SK-N-SH treated with all-trans-retinoic acid at 6 μM for 48 hours (cell line): Measurements from ENCODE around the gene CORO6.

ENCODE experiments used
- ATAC-seq: fragments of 200-7000 bp; cut with Tn5 transposase; 3 replicates; pipeline ENCODE4 v1.9.1; 2020; ENCODE audit warnings: mild to moderate bottlenecking, moderate library complexity
- BACH2 ChIP-seq: fragments of 250-450 bp; sonication (Bioruptor Pico); IDR thresholded peaks from 2 replicates; pipeline ENCODE4 v1.9.0; 2021; ENCODE audit warnings: mild to moderate bottlenecking, borderline replicate concordance
- CSDC2 ChIP-seq: fragments of 250-450 bp; sonication (Bioruptor Pico); IDR thresholded peaks from 2 replicates; pipeline ENCODE4 v1.5.0; 2020; ENCODE audit warnings: mild to moderate bottlenecking, moderate library complexity
- GLIS3 ChIP-seq: fragments of 250-450 bp; sonication (Bioruptor Pico); IDR thresholded peaks from 2 replicates; pipeline ENCODE4 v1.5.0; 2020; ENCODE audit warnings: mild to moderate bottlenecking, moderate library complexity
- ISL1 ChIP-seq: fragments of 250-450 bp; sonication (Bioruptor Pico); IDR thresholded peaks from 2 replicates; pipeline ENCODE4 v2.1.2; 2022; ENCODE audit warnings: mild to moderate bottlenecking, moderate library complexity
- PPARA ChIP-seq: fragments of 250-450 bp; sonication (Bioruptor Pico); IDR thresholded peaks from 2 replicates; pipeline ENCODE4 v1.5.0; 2020; ENCODE audit warnings: mild to moderate bottlenecking, borderline replicate concordance
- RARB ChIP-seq: fragments of 250-450 bp; sonication (Bioruptor Pico); IDR thresholded peaks from 2 replicates; pipeline ENCODE4 v1.8.0; 2021; ENCODE audit warnings: mild to moderate bottlenecking, moderate library complexity
- SNAI2 ChIP-seq: fragments of 250-450 bp; sonication (Bioruptor Pico); IDR thresholded peaks from 2 replicates; pipeline ENCODE4 v1.5.0; 2020; ENCODE audit warnings: mild to moderate bottlenecking, moderate library complexity
- TCF4 ChIP-seq: fragments of 250-450 bp; sonication (Bioruptor Pico); IDR thresholded peaks from 2 replicates; pipeline ENCODE4 v1.8.0; 2021; ENCODE audit warnings: mild to moderate bottlenecking, moderate library complexity, borderline replicate concordance
- TOX ChIP-seq: fragments of 250-450 bp; sonication (Bioruptor Pico); IDR thresholded peaks from 2 replicates; pipeline ENCODE4 v1.8.0; 2021; ENCODE audit warnings: mild to moderate bottlenecking, moderate library complexity, borderline replicate concordance
- ZC3H10 ChIP-seq: fragments of 250-450 bp; sonication (Bioruptor Pico); IDR thresholded peaks from 2 replicates; pipeline ENCODE4 v1.5.1; 2021; ENCODE audit warnings: mild to moderate bottlenecking, moderate library complexity
- ZFP3 ChIP-seq: fragments of 250-450 bp; sonication (Bioruptor Pico); IDR thresholded peaks from 2 replicates; pipeline ENCODE4 v1.5.0; 2020; ENCODE audit warnings: mild to moderate bottlenecking, moderate library complexity
- ZNF565 ChIP-seq: fragments of 450-650 bp; formaldehyde crosslinking; conservative IDR thresholded peaks from 2 replicates; pipeline ENCODE4 v1.5.0; 2020; ENCODE audit warnings: low read depth, mild to moderate bottlenecking, moderate library complexity
- ZNF70 ChIP-seq: fragments of 450-650 bp; formaldehyde crosslinking; IDR thresholded peaks from 2 replicates; pipeline ENCODE4 v1.5.0; 2020; ENCODE audit warnings: mild to moderate bottlenecking, moderate library complexity
- TF ChIP-seq, protein P1 (sequence below): fragments of 250-450 bp; sonication (Bioruptor Pico); IDR thresholded peaks from 2 replicates; pipeline ENCODE4 v1.5.1; 2021; ENCODE audit warnings: mild to moderate bottlenecking, moderate library complexity
- TF ChIP-seq, protein P2 (sequence below): fragments of 250-450 bp; sonication (Bioruptor Pico); IDR thresholded peaks from 2 replicates; pipeline ENCODE4 v1.8.0; 2020; ENCODE audit warnings: mild to moderate bottlenecking, moderate library complexity, borderline replicate concordance
- TF ChIP-seq, protein P3 (sequence below): fragments of 250-450 bp; sonication (Bioruptor Pico); IDR thresholded peaks from 2 replicates; pipeline ENCODE4 v1.5.0; 2020; ENCODE audit warnings: mild to moderate bottlenecking, moderate library complexity
- TF ChIP-seq, protein P4 (sequence below): fragments of 250-450 bp; sonication (Bioruptor Pico); IDR thresholded peaks from 2 replicates; pipeline ENCODE4 v1.8.0; 2021; ENCODE audit warnings: low read depth, mild to moderate bottlenecking, moderate library complexity, borderline replicate concordance
- TF ChIP-seq, protein P5 (sequence below): fragments of 250-450 bp; sonication (Bioruptor Pico); IDR thresholded peaks from 2 replicates; pipeline ENCODE4 v1.5.1; 2020; ENCODE audit warnings: low read depth, mild to moderate bottlenecking, moderate library complexity

The CORO6 gene

DNA sequence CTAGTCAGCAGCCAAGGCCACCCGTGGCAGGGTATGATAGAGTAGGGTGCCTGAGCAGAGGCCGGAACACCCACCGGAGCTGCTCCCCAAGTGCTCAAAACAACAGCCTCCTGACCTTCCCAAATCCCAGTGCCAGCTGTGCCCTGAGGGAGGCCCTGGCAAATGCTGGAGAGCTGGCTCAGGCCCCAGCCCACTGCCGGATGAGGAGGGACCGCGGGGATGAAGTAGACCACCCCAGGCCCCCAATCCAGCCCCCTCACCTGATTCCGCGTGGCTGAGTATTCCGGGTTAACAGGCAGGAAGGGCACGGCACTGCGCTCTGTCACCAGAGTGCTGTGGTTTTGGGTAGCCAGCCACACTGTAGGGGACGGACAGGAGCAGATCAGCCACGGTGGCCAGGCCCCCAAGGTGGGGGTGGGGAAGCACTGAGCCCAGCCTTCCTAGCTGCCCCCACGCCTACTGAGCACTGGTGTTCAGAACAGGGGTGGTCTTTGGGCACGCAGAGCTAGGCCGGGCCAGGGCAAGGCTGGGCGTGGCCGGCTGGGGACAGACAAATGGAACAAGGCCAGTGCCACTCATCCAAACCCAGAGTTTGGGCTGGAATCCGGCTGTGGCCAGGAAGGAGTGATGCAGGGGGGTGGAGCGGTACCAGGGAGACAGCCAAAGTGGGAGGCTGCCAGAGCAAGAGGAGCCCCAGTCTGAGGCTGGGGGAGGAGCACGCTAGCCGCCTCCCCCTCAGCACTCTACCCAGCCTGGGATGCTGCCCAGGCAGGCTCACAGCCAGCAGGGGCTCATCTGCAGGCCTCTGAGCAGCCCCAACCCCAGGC, 45.1 kb downstream of the CORO6 start:
- ATAC-seq = no peak
- TF ChIP-seq PPARA (CRISPR knock-in tag) (no peak), ZFP3 (CRISPR knock-in tag) (no peak), ZC3H10 (no peak), TCF4 (CRISPR knock-in tag) (no peak), RARB (CRISPR knock-in tag) (no peak), CSDC2 (CRISPR knock-in tag) (no peak), ZNF565 (CRISPR knock-in tag) (no peak), BACH2 (CRISPR knock-in tag) (no peak), ISL1 (no peak)
- TF ChIP-seq, protein P1, sequence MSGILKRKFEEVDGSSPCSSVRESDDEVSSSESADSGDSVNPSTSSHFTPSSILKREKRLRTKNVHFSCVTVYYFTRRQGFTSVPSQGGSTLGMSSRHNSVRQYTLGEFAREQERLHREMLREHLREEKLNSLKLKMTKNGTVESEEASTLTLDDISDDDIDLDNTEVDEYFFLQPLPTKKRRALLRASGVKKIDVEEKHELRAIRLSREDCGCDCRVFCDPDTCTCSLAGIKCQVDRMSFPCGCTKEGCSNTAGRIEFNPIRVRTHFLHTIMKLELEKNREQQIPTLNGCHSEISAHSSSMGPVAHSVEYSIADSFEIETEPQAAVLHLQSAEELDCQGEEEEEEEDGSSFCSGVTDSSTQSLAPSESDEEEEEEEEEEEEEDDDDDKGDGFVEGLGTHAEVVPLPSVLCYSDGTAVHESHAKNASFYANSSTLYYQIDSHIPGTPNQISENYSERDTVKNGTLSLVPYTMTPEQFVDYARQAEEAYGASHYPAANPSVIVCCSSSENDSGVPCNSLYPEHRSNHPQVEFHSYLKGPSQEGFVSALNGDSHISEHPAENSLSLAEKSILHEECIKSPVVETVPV (CRISPR knock-in tag) = no peak
- TF ChIP-seq, protein P2, sequence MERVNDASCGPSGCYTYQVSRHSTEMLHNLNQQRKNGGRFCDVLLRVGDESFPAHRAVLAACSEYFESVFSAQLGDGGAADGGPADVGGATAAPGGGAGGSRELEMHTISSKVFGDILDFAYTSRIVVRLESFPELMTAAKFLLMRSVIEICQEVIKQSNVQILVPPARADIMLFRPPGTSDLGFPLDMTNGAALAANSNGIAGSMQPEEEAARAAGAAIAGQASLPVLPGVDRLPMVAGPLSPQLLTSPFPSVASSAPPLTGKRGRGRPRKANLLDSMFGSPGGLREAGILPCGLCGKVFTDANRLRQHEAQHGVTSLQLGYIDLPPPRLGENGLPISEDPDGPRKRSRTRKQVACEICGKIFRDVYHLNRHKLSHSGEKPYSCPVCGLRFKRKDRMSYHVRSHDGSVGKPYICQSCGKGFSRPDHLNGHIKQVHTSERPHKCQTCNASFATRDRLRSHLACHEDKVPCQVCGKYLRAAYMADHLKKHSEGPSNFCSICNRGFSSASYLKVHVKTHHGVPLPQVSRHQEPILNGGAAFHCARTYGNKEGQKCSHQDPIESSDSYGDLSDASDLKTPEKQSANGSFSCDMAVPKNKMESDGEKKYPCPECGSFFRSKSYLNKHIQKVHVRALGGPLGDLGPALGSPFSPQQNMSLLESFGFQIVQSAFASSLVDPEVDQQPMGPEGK (CRISPR knock-in tag) = no peak
- TF ChIP-seq, protein P3, sequence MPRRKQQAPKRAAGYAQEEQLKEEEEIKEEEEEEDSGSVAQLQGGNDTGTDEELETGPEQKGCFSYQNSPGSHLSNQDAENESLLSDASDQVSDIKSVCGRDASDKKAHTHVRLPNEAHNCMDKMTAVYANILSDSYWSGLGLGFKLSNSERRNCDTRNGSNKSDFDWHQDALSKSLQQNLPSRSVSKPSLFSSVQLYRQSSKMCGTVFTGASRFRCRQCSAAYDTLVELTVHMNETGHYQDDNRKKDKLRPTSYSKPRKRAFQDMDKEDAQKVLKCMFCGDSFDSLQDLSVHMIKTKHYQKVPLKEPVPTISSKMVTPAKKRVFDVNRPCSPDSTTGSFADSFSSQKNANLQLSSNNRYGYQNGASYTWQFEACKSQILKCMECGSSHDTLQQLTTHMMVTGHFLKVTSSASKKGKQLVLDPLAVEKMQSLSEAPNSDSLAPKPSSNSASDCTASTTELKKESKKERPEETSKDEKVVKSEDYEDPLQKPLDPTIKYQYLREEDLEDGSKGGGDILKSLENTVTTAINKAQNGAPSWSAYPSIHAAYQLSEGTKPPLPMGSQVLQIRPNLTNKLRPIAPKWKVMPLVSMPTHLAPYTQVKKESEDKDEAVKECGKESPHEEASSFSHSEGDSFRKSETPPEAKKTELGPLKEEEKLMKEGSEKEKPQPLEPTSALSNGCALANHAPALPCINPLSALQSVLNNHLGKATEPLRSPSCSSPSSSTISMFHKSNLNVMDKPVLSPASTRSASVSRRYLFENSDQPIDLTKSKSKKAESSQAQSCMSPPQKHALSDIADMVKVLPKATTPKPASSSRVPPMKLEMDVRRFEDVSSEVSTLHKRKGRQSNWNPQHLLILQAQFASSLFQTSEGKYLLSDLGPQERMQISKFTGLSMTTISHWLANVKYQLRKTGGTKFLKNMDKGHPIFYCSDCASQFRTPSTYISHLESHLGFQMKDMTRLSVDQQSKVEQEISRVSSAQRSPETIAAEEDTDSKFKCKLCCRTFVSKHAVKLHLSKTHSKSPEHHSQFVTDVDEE (CRISPR knock-in tag) = no peak

DNA sequence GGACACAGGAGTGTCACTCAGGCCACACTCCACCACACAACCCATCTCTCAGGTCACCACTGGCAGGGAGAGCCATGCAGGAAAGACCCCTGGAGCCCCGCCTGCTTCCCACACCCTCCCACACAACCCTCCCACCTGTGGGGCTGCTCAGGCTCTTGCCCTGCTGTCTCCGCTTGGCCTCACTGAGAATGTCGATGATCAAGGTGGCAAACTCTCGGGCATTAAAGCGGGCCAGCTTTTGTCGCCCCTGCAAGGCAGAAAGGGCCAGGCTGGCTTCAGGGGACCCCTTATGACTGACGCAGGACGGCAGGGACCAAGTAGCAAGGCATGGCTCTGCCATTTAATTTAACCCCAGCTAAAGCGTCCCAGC, 45.7 kb downstream of the CORO6 start:
- TF ChIP-seq TOX (CRISPR knock-in tag) (no peak), ZC3H10 (no peak), PPARA (CRISPR knock-in tag) (no peak), SNAI2 (CRISPR knock-in tag) (no peak), ZFP3 (CRISPR knock-in tag) (no peak), BACH2 (CRISPR knock-in tag) (no peak), GLIS3 (CRISPR knock-in tag) (no peak), ISL1 (no peak), ZNF70 (CRISPR knock-in tag) (no peak), TCF4 (CRISPR knock-in tag) (no peak), ZNF565 (CRISPR knock-in tag) (no peak)
- TF ChIP-seq, protein P4, sequence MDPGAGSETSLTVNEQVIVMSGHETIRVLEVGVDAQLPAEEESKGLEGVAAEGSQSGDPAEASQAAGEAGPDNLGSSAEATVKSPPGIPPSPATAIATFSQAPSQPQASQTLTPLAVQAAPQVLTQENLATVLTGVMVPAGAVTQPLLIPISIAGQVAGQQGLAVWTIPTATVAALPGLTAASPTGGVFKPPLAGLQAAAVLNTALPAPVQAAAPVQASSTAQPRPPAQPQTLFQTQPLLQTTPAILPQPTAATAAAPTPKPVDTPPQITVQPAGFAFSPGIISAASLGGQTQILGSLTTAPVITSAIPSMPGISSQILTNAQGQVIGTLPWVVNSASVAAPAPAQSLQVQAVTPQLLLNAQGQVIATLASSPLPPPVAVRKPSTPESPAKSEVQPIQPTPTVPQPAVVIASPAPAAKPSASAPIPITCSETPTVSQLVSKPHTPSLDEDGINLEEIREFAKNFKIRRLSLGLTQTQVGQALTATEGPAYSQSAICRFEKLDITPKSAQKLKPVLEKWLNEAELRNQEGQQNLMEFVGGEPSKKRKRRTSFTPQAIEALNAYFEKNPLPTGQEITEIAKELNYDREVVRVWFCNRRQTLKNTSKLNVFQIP (CRISPR knock-in tag) = no peak
- TF ChIP-seq, protein P3 (CRISPR knock-in tag) = no peak
- TF ChIP-seq, protein P5, sequence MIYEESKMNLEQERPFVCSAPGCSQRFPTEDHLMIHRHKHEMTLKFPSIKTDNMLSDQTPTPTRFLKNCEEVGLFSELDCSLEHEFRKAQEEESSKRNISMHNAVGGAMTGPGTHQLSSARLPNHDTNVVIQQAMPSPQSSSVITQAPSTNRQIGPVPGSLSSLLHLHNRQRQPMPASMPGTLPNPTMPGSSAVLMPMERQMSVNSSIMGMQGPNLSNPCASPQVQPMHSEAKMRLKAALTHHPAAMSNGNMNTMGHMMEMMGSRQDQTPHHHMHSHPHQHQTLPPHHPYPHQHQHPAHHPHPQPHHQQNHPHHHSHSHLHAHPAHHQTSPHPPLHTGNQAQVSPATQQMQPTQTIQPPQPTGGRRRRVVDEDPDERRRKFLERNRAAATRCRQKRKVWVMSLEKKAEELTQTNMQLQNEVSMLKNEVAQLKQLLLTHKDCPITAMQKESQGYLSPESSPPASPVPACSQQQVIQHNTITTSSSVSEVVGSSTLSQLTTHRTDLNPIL (CRISPR knock-in tag) = no peak
- TF ChIP-seq, protein P1 (CRISPR knock-in tag) = no peak
- TF ChIP-seq, all 23 proteins: peak for 0
- no peak for ATAC-seq
